GM19328 (cell line): Measurements from ENCODE around the gene MBOAT2.

Source experiments
- ATAC-seq: cut with Tn5 transposase; IDR thresholded peaks from one replicate; pipeline ENCODE4 v1.9.1; 2021; ENCODE audit warnings: mild to moderate bottlenecking, moderate library complexity; ENCODE audit not compliant: unreplicated experiment

MBOAT2 gene

DNA sequence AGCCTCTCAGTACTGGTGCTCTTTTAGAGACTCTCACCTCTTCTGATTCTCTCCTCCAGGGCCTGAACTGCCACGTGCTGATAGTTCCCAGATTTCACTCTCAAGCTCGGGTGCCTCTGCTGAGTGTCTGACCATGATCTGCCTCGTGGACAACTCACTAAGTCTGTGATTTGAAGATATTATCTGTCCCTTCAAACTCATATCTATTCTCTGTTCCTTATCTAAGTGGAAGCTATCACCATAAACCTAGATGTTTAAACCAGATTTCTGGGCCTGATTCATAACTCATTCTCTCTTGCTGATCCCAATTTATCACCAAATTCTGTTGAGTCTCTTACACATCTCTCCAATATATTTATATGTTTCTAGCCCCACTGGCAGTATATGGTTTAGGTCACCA is 136.1 kb downstream of the MBOAT2 start:
- no peak for ATAC-seq

- ATAC-seq = no peak
Measured at GRCh38 chr2:8863331-8863953, 140.0 kb downstream of the MBOAT2 start.

- ATAC-seq = no peak
Measured at GRCh38 chr2:8862230-8862629, 141.3 kb downstream of the MBOAT2 start.

- ATAC-seq = no peak
Measured at GRCh38 chr2:8861797-8862196, 141.7 kb downstream of the MBOAT2 start.

DNA sequence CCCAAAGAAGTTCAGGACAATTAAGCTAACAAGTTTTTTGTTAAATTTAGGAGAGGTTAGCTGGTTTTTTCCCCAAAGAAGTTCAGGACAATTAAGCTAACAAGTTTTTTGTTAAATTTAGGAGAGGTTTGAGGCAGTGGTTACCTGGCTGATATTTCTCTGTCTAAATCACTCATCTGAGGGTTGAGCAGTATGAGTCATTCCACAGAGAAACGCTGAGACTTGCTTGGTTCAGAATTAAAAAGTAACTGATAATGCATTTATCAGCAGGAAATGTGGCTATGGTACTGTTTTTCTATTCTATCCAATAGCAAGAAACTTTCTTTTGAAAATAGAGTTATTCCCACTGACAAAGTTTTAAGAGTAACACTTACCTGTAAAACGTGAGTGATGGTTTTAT is 143.2 kb downstream of the MBOAT2 start:
- ATAC-seq = no peak

- no peak for ATAC-seq
Measured at GRCh38 chr2:8858910-8859309, 144.6 kb downstream of the MBOAT2 start.

GRCh38 chr2:8858264-8858663 is 145.2 kb downstream of the MBOAT2 start:
- no peak for ATAC-seq

- no peak for ATAC-seq
Measured at GRCh38 chr2:8857709-8858108, 145.8 kb downstream of the MBOAT2 start.

GRCh38 chr2:8856176-8856575 is 147.3 kb downstream of the MBOAT2 start:
- ATAC-seq = no peak

GRCh38 chr2:8855010-8855409 is 148.5 kb downstream of the MBOAT2 start:
- no peak for ATAC-seq

DNA sequence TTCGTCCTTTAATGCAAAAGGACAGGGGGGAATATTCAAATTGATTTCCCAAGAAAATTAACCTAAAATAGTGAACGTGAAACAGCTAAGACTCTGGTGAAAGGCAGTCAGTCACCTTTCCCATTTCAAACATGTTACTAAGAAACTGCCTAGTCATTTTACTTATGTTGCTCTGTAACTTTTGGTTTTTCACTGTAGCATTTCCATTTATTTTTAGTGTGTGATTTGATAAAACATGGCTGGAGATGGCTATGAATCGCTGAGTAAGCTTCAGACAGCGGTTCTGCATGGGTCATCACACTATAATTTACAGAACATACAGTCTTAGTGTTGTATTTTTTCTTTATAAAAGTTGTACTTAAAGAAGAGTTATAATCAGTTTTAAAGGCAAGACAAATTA is 150.1 kb downstream of the MBOAT2 start:
- no peak for ATAC-seq

- ATAC-seq = no peak
Measured at GRCh38 chr2:8851811-8852560, 151.5 kb downstream of the MBOAT2 start.

DNA sequence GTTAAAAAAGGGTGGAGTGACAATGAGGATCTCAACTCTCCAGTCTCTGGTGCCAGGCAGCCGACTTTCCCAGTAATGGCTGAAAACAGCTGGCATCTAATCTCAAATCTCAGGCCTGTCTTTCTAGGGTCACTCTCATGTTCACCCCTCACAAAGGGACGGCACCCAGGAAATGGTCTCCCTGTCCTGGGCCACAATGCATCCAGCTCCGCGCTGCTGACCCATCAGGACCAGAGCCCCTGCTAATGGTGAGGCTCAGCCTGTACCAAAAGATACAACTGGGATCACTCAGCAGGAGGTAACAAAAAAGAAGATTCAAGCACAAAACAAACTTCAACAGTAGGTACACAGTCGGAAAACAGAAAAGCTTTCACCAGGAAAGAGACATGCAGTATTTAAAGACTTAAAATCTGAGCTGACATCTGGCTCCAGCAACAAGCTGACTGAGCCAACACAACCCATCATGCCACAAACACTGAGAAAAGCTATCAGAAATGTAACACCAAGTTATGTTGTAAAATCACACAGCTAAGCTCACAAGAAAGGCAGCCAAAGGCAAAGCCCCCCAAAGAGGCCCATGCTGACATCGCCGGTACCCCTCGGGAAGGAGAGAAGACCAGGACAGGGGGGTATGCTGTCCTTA is 152.5 kb downstream of the MBOAT2 start:
- no peak for ATAC-seq

GRCh38 chr2:8849327-8849726 is 154.2 kb downstream of the MBOAT2 start:
- ATAC-seq = no peak

GRCh38 chr2:8848328-8849100 is 155.0 kb downstream of the MBOAT2 start:
- no peak for ATAC-seq

GRCh38 chr2:8847400-8847799 is 156.1 kb downstream of the MBOAT2 start:
- ATAC-seq = no peak

GRCh38 chr2:8841932-8842331 is 161.6 kb downstream of the MBOAT2 start:
- ATAC-seq = no peak

- no peak for ATAC-seq
Measured at GRCh38 chr2:8840475-8841091, 162.9 kb downstream of the MBOAT2 start.

DNA sequence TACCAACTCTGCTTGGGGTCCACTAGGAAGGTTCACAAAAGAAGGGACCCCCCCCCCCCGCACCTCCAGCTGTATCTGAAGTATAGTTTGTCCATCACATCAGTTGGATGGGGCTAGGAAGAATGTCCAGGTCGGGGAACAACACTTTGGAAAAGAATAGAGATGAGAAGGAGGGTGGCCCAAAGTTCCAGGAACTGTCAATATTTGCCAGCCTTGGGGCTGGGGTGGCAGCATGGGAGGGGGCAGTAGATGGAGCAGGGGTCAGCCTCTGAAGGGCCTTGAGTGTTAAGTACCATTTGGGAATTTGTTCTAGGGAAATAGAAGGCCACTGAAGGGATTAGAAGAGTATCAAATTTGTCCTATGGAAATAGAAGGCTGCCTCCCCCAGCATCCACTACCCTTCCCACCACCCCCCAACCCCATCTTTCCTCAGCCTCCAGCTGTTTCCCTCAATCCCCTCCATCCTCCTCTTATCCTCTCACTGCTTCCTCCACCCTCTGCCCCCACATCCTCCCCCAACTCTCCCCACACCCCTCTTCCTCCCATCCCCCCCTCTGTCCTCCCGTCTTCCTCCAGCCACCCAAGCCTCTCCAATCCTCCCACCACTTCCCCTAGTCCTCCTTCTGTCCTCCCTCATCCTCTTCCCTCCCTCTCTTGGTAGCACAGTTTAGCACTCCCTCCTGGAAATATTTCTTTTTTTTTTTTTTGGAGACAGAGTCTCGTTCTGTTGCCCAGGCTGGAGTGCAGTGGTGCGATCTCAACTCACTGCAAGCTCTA is 164.1 kb downstream of the MBOAT2 start:
- no peak for ATAC-seq

DNA sequence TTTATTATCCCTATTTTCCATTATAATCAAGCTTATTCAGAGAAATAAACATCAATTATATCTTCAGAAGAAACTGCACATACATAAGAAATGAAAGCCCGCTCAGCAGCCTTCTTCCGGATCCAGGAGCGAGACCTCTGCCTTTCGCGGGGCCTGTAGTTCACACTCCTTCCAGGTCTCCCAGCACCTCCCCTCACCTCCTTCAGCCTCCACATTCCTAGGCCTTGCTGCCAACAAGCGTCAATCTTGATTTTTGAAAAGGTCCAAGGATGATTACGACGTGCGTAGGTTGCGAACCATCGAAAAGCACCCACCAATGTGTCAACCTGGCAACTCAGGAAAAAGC is 165.7 kb downstream of the MBOAT2 start:
- ATAC-seq = no peak
